Kasumi-1 (cell line): Measurements from ENCODE around the gene SHISA5.
A peak's percentile ranks its signal among the peaks of the same experiment; 100 is the strongest.
"Not testable (repeated sequence)": the region's sequence is repeated elsewhere in the genome, so short reads cannot be mapped to it uniquely, and the experiment has no call there.

Experiments
- DNase-seq, 2 experiments: peaks; one replicate each; lab custom pipeline; 2025; lab: John Stamatoyannopoulos, UW

Gene SHISA5

GRCh38 chr3:48519277-48519643 is 15.3 kb upstream of the SHISA5 start:
- no peak for DNase-seq

GRCh38 chr3:48518638-48519276 is 14.8 kb upstream of the SHISA5 start:
- DNase-seq = no peak

GRCh38 chr3:48518069-48518468 is 14.1 kb upstream of the SHISA5 start:
- no peak for DNase-seq

- no peak for DNase-seq
Observed at GRCh38 chr3:48516571-48516970, 12.6 kb upstream of the SHISA5 start.

GRCh38 chr3:48514431-48515227 is 10.7 kb upstream of the SHISA5 start:
- no peak for DNase-seq

- no peak for DNase-seq
Observed at GRCh38 chr3:48511551-48511950, 7.6 kb upstream of the SHISA5 start.

- DNase-seq = peak; percentile 44 to 74
Observed at GRCh38 chr3:48507256-48508061, 3.5 kb upstream of the SHISA5 start.

- DNase-seq = no peak
Observed at GRCh38 chr3:48505968-48506504, 2.1 kb upstream of the SHISA5 start.

GRCh38 chr3:48505146-48505545 is 1.2 kb upstream of the SHISA5 start:
- DNase-seq = no peak

GRCh38 chr3:48503401-48504050 is 448 bp downstream of the SHISA5 start:
- DNase-seq = no peak

GRCh38 chr3:48502728-48503168 is 1.2 kb downstream of the SHISA5 start:
- no peak for DNase-seq

- no peak for DNase-seq
Observed at GRCh38 chr3:48502121-48502520, 1.9 kb downstream of the SHISA5 start.

GRCh38 chr3:48501196-48501595 is 2.8 kb downstream of the SHISA5 start:
- no peak for DNase-seq

GRCh38 chr3:48500656-48501055 is 3.3 kb downstream of the SHISA5 start:
- no peak for DNase-seq

- no peak for DNase-seq
Observed at GRCh38 chr3:48493203-48493501, 10.8 kb downstream of the SHISA5 start.

- DNase-seq = peak; percentile 7 to 15
Observed at GRCh38 chr3:48492461-48493202, 11.3 kb downstream of the SHISA5 start.

GRCh38 chr3:48486952-48487351 is 17.0 kb downstream of the SHISA5 start:
- no peak for DNase-seq

- DNase-seq = not testable (repeated sequence)
Observed at GRCh38 chr3:48482822-48483221, 21.2 kb downstream of the SHISA5 start.

- DNase-seq = not testable (repeated sequence)
Observed at GRCh38 chr3:48480891-48481290, 23.1 kb downstream of the SHISA5 start.

- DNase-seq = peak in 1 of 2 experiments; percentile 1
Observed at GRCh38 chr3:48478626-48479555, 25.1 kb downstream of the SHISA5 start.
